B cell (primary cell): ENCODE data around the gene SH3RF3. TPM values are rescaled to one million over a fixed set of nuclear protein-coding genes. Genes with fewer than 3 reads are reported as not detected.
A peak's percentile ranks its signal among the peaks of the same experiment; 100 is the strongest.

ENCODE experiments used
- ATAC-seq: fragments of 200-7000 bp; cut with Tn5 transposase; one replicate; pipeline ENCODE4 v1.10.0; 2021; ENCODE audit warnings: low read depth, mild to moderate bottlenecking, moderate number of reproducible peaks, moderate library complexity
- CTCF ChIA-PET: fragments of 350-600 bp; sonication (Branson Sonifier 250); formaldehyde crosslinking; loops from one replicate; lab custom pipeline; 2021; ENCODE audit warnings: antibody characterized with exemption, inconsistent platforms; lab: Charles Lee
- POLR2A ChIA-PET: fragments of 350-600 bp; sonication (Branson Sonifier 250); formaldehyde crosslinking; loops from one replicate; lab custom pipeline; 2021; ENCODE audit warnings: antibody characterized with exemption; lab: Charles Lee
- DNase-seq: peaks from one replicate; pipeline ENCODE4 v3.0.0; 2013
- H2AFZ ChIP-seq: 2 replicates; pipeline ENCODE4 v1.6.1; 2012; ENCODE audit warnings: mild to moderate bottlenecking, low read depth, low read length; ENCODE audit not compliant: insufficient read depth, poor library complexity, severe bottlenecking
- H3K27ac ChIP-seq, 2 donors: 1 replicate in 1 of 2; 2 replicates in 1 of 2; pipeline ENCODE4 v1.5.1; 2012 to 2013; ENCODE audit warnings: low read length in 2 of 2, mild to moderate bottlenecking in 2 of 2, moderate library complexity in 1 of 2
- H3K27me3 ChIP-seq, 4 experiments: fragments of 200-600 bp in 1 of 4; sonication (generic) in 1 of 4; replicated peaks in 1 of 4; 1 replicate in 2 of 4; 2 replicates in 2 of 4; pipeline versions ENCODE4 v1.6.1 to v1.7.0; 2013 to 2016; ENCODE audit warnings: low read length in 3 of 4, mild to moderate bottlenecking in 2 of 4, mixed read lengths in 1 of 4, moderate library complexity in 1 of 4; ENCODE audit not compliant: insufficient read depth in 4 of 4, control insufficient read depth in 3 of 4; ENCODE audit errors: control extremely low read depth in 1 of 4
- H3K36me3 ChIP-seq, 2 experiments: replicated peaks in 1 of 2; 1 replicate in 1 of 2; 2 replicates in 1 of 2; pipeline versions ENCODE4 v1.6.1 to v1.7.1; 2013; ENCODE audit warnings: low read length in 1 of 2; ENCODE audit not compliant: insufficient read depth in 2 of 2, control insufficient read depth in 1 of 2; ENCODE audit errors: control extremely low read depth in 1 of 2, extremely low read depth in 1 of 2
- H3K4me1 ChIP-seq, 2 donors: fragments of 200-600 bp in 1 of 2; sonication (generic) in 1 of 2; 1 replicate in 1 of 2; 2 replicates in 1 of 2; pipeline versions ENCODE4 v1.5.1 to v1.6.1; 2013 to 2017; ENCODE audit warnings: low read length in 2 of 2; ENCODE audit not compliant: control insufficient read depth in 2 of 2, insufficient read depth in 2 of 2
- H3K4me2 ChIP-seq: replicated peaks from 2 replicates; pipeline ENCODE3; 2012; ENCODE audit warnings: mild to moderate bottlenecking, low read depth, low read length; ENCODE audit not compliant: poor library complexity, severe bottlenecking
- H3K4me3 ChIP-seq, 5 experiments: fragments of 200-600 bp in 1 of 5; sonication (generic) in 1 of 5; 1 replicate in 3 of 5; 2 replicates in 2 of 5; pipeline versions ENCODE4 v1.5.1 to v1.7.0; 2011 to 2016; ENCODE audit warnings: low read length in 4 of 5, mild to moderate bottlenecking in 4 of 5, low read depth in 2 of 5, control low read depth in 1 of 5, moderate library complexity in 1 of 5; ENCODE audit not compliant: insufficient read depth in 1 of 5; ENCODE audit errors: control extremely low read depth in 1 of 5, extremely low read depth in 1 of 5
- H3K79me2 ChIP-seq: fragments of 200-600 bp; sonication (generic); one replicate; pipeline ENCODE4 v1.6.0; 2016; ENCODE audit warnings: low read length; ENCODE audit not compliant: control insufficient read depth, insufficient read depth
- H3K9ac ChIP-seq: fragments of 200-600 bp; sonication (generic); 2 replicates; pipeline ENCODE4 v1.6.1; 2017; ENCODE audit warnings: mild to moderate bottlenecking, low read length, moderate library complexity
- H3K9me3 ChIP-seq, 3 donors: one replicate each; pipeline versions ENCODE4 v1.6.1 to v1.7.1; 2013; ENCODE audit warnings: low read length in 2 of 3; ENCODE audit not compliant: control insufficient read depth in 2 of 3, insufficient read depth in 1 of 3; ENCODE audit errors: control extremely low read depth in 1 of 3
- H4K20me1 ChIP-seq: 2 replicates; pipeline ENCODE4 v1.6.0; 2012; ENCODE audit warnings: mild to moderate bottlenecking, low read length; ENCODE audit not compliant: insufficient read depth, control insufficient read depth, poor library complexity, severe bottlenecking
- H3K27ac Mint-ChIP-seq: one replicate; pipeline ENCODE4 v1.8.0; 2021; ENCODE audit warnings: mixed read lengths
- H3K27me3 Mint-ChIP-seq: one replicate; pipeline ENCODE4 v1.8.0; 2021; ENCODE audit warnings: mixed read lengths
- H3K4me1 Mint-ChIP-seq: one replicate; pipeline ENCODE4 v1.8.0; 2021; ENCODE audit warnings: mixed read lengths
- H3K4me3 Mint-ChIP-seq: one replicate; pipeline ENCODE4 v1.8.0; 2021; ENCODE audit warnings: mixed read lengths
- H3K9me3 Mint-ChIP-seq: one replicate; pipeline ENCODE4 v1.8.0; 2022; ENCODE audit warnings: mixed read lengths; ENCODE audit not compliant: insufficient read depth
- CTCF ChIP-seq: fragments of 200-600 bp; IDR thresholded peaks from one replicate; pipeline ENCODE4 v1.8.0; 2022; ENCODE audit warnings: antibody characterized with exemption, mild to moderate bottlenecking
- EZH2 ChIP-seq: IDR thresholded peaks from 2 replicates; pipeline ENCODE4 v1.6.1; 2012; ENCODE audit warnings: borderline replicate concordance, low read depth, mild to moderate bottlenecking, moderate library complexity, low read length; ENCODE audit not compliant: insufficient read depth, poor library complexity, severe bottlenecking
- WGBS: methylation state at CpG from one replicate; pipeline ENCODE4 v1.1.5; 2013; ENCODE audit warnings: missing lambda C conversion rate; ENCODE audit not compliant: insufficient coverage; 5-methylcytosine and 5-hydroxymethylcytosine counted together
- intact Hi-C: fragments of 100-400 bp; cut with micrococcal nuclease; formaldehyde crosslinking; loops from one replicate; pipeline ENCODE4 v1.10.0; 2022
- polyA plus RNA-seq: library from polyadenylated mRNA; depleted of rRNA; stranded (reverse); fragments of >200 nt; gene quantifications from 2 replicates; pipeline ENCODE4 v1.2.3, GENCODE V29; 2012
- total RNA-seq, 2 donors: library from RNA; stranded (reverse); fragments of 120-200 nt in 1 of 2; gene quantifications; 1 replicate in 1 of 2; 2 replicates in 1 of 2; pipeline versions ENCODE4 v1.2.3 to v1.2.4, GENCODE V29; 2013 to 2022

Gene SH3RF3
- total and polyA plus RNA-seq, 2 donors (not counting 1 experiment from before 2014, with no cell fraction given): 0.07 to 1.2 TPM

GRCh38 chr2:109331896-109332848, 203.2 kb downstream of the SH3RF3 start:
- intact Hi-C loops: no loop called here
- Histone ChIP-seq H3K36me3 (no peaks in the 10 kb centered on the region), H3K27ac (peak overlapping the region in 1 of 2 donors; percentile 3), H2AFZ (peak overlapping the region; percentile 53), H3K79me2 (no peaks in the 10 kb centered on the region), H3K9ac (peak overlapping the region; percentile 50), H4K20me1 (no peaks in the 10 kb centered on the region), H3K27me3 (peaks cover 0 to 6% (median 1%) of the 10 kb centered on the region in 4 experiments), H3K9me3 (peaks cover 0 to 2% (median 0%) of the 10 kb centered on the region in 3 donors), H3K4me3 (peak overlapping the region in 4 of 5 experiments; percentile 5 to 56 (median 37)), H3K4me1 (peaks cover 48 to 51% of the 10 kb centered on the region in 2 donors), H3K4me2 (peak overlapping the region; percentile 73)
- TF ChIP-seq CTCF (no peak), EZH2 (no peak)
- POLR2A ChIA-PET: no interaction called here
- peaks cover 50% of the 10 kb centered on the region for H3K4me1 Mint-ChIP-seq
- ATAC-seq (peak; percentile 17), DNase-seq (peak; percentile 31)
- no peaks in the 10 kb centered on the region for H3K9me3 Mint-ChIP-seq
- CTCF ChIA-PET: interaction anchor here (0.8 to 1.7 kb wide), 3 partner anchors 14 to 204 kb away, joined by 3 to 4 read pairs (median 3); no protein-coding TSS in a partner anchor
- peaks cover 11% of the 10 kb centered on the region for H3K27me3 Mint-ChIP-seq
- peak overlapping the region; percentile 82 for H3K4me3 Mint-ChIP-seq
- 5% methylated on average over 23 of the region's 24 CpGs for WGBS
- H3K27ac Mint-ChIP-seq: no peak overlapping the region
